IMR-90 (cell line): ENCODE results near the gene TMEM184B. TPM values are rescaled to one million over a fixed set of nuclear protein-coding genes. Genes with fewer than 3 reads are reported as not detected.

Experiments
- ATAC-seq: fragments of 200-7000 bp; cut with Tn5 transposase; 2 replicates; pipeline ENCODE4 v1.9.1; 2020; ENCODE audit warnings: low read depth, mild to moderate bottlenecking, moderate library complexity
- BruUV-seq: library from RNA; stranded (reverse); fragments of 400-500 nt; replicated peaks from 2 replicates; lab custom pipeline; 2021; lab: Mats Ljungman, UMichigan
- CTCF ChIA-PET: fragments of 300-600 bp; formaldehyde crosslinking; extraction: SDS; loops from one replicate; lab custom pipeline; 2021; ENCODE audit warnings: antibody characterized with exemption; lab: Yijun Ruan, JAX
- POLR2A ChIA-PET: fragments of 300-600 bp; sonication (Branson Sonifier 250); formaldehyde crosslinking; loops from one replicate; lab custom pipeline; 2022; ENCODE audit warnings: antibody characterized with exemption; ENCODE audit not compliant: unreplicated experiment; lab: Charles Lee
- DNase-seq: peaks from one replicate; pipeline ENCODE4 v3.0.0; 2013
- H2AFZ ChIP-seq: replicated peaks from 2 replicates; pipeline ENCODE3; 2013; ENCODE audit warnings: low read length, mild to moderate bottlenecking; ENCODE audit not compliant: poor library complexity
- H2AK5ac ChIP-seq: 2 replicates; pipeline ENCODE4 v1.6.1; 2013; ENCODE audit warnings: low read depth, low read length, inconsistent platforms
- H2AK9ac ChIP-seq: replicated peaks from 2 replicates; pipeline ENCODE3; 2013; ENCODE audit warnings: mild to moderate bottlenecking, low read depth, low read length, moderate library complexity; ENCODE audit not compliant: poor library complexity
- H2BK120ac ChIP-seq: 2 replicates; pipeline ENCODE4 v1.6.1; 2013; ENCODE audit warnings: low read depth, low read length, inconsistent platforms
- H2BK15ac ChIP-seq: 3 replicates; pipeline ENCODE4 v1.6.1; 2013; ENCODE audit warnings: low read depth, low read length, inconsistent platforms
- H2BK20ac ChIP-seq: 2 replicates; pipeline ENCODE4 v1.6.1; 2013; ENCODE audit warnings: low read depth, mild to moderate bottlenecking, inconsistent platforms, low read length, moderate library complexity
- H2BK5ac ChIP-seq: 2 replicates; pipeline ENCODE4 v1.6.1; 2013; ENCODE audit warnings: mild to moderate bottlenecking, low read depth, low read length, inconsistent platforms; ENCODE audit not compliant: poor library complexity, severe bottlenecking
- H3K14ac ChIP-seq: replicated peaks from 2 replicates; pipeline ENCODE4 v1.6.1; 2013; ENCODE audit warnings: low read depth, low read length, inconsistent platforms
- H3K18ac ChIP-seq: 2 replicates; pipeline ENCODE4 v1.6.1; 2013; ENCODE audit warnings: low read depth, low read length, control low read depth
- H3K23ac ChIP-seq: 2 replicates; pipeline ENCODE4 v1.6.1; 2013; ENCODE audit warnings: low read depth, low read length, inconsistent platforms
- H3K27ac ChIP-seq: 2 replicates; pipeline ENCODE4 v1.5.1; 2013; ENCODE audit warnings: mild to moderate bottlenecking, control low read depth, low read length; ENCODE audit not compliant: insufficient read depth
- H3K27me3 ChIP-seq: 2 replicates; pipeline ENCODE4 v1.6.1; 2013; ENCODE audit warnings: low read length; ENCODE audit not compliant: control insufficient read depth, insufficient read depth
- H3K36me3 ChIP-seq: 2 replicates; pipeline ENCODE4 v1.6.1; 2013; ENCODE audit warnings: low read length, mixed read lengths; ENCODE audit not compliant: control insufficient read depth, insufficient read depth
- H3K4ac ChIP-seq: 2 replicates; pipeline ENCODE4 v1.6.1; 2013; ENCODE audit warnings: low read depth, low read length, inconsistent platforms
- H3K4me1 ChIP-seq: 2 replicates; pipeline ENCODE4 v1.6.1; 2013; ENCODE audit warnings: low read length, mixed read lengths; ENCODE audit not compliant: control insufficient read depth, insufficient read depth
- H3K4me2 ChIP-seq: 2 replicates; pipeline ENCODE4 v1.6.1; 2013; ENCODE audit warnings: low read depth, mild to moderate bottlenecking, control low read depth, low read length, moderate library complexity
- H3K4me3 ChIP-seq: 2 replicates; pipeline ENCODE4 v1.5.1; 2013; ENCODE audit warnings: low read depth, mild to moderate bottlenecking, control low read depth, low read length, moderate library complexity; ENCODE audit not compliant: insufficient read depth
- H3K56ac ChIP-seq: 2 replicates; pipeline ENCODE4 v1.6.1; 2013; ENCODE audit warnings: low read length, inconsistent platforms; ENCODE audit not compliant: insufficient read depth; ENCODE audit errors: extremely low read depth
- H3K79me1 ChIP-seq, 2 experiments: 2 replicates each; pipeline ENCODE4 v1.6.1; 2013; ENCODE audit warnings: low read length in 2 of 2, inconsistent platforms in 1 of 2, low read depth in 1 of 2
- H3K9ac ChIP-seq: 2 replicates; pipeline ENCODE4 v1.6.1; 2013; ENCODE audit warnings: low read depth, low read length, control low read depth
- H3K9me1 ChIP-seq: 2 replicates; pipeline ENCODE4 v1.6.1; 2013; ENCODE audit warnings: low read length, inconsistent platforms; ENCODE audit not compliant: insufficient read depth
- H3K9me3 ChIP-seq: 2 replicates; pipeline ENCODE4 v1.6.1; 2013; ENCODE audit warnings: low read length; ENCODE audit not compliant: control insufficient read depth, insufficient read depth
- H4K20me1 ChIP-seq: 2 replicates; pipeline ENCODE4 v1.6.1; 2013; ENCODE audit warnings: low read length, inconsistent platforms; ENCODE audit not compliant: insufficient read depth
- H4K5ac ChIP-seq: 2 replicates; pipeline ENCODE4 v1.6.1; 2013; ENCODE audit warnings: mild to moderate bottlenecking, low read depth, low read length, control low read depth
- H4K8ac ChIP-seq, 2 experiments: 2 replicates each; pipeline ENCODE4 v1.6.1; 2013; ENCODE audit warnings: low read depth in 2 of 2, low read length in 2 of 2, control low read depth in 1 of 2, inconsistent platforms in 1 of 2
- H4K91ac ChIP-seq: 2 replicates; pipeline ENCODE4 v1.6.1; 2013; ENCODE audit warnings: low read depth, low read length, inconsistent platforms; ENCODE audit not compliant: insufficient read depth
- BHLHE40 ChIP-seq: fragments of 150-350 bp; IDR thresholded peaks from 2 replicates; pipeline ENCODE4 v1.6.1; 2016; ENCODE audit warnings: mild to moderate bottlenecking, low read depth, low read length
- CHD1 ChIP-seq: IDR thresholded peaks from 2 replicates; pipeline ENCODE4 v1.6.1; 2012; ENCODE audit warnings: low read depth, low read length, improper control_type of control experiment
- FOS ChIP-seq: fragments of 150-350 bp; IDR thresholded peaks from 2 replicates; pipeline ENCODE4 v1.6.1; 2016; ENCODE audit warnings: low read depth, low read length
- MAZ ChIP-seq: IDR thresholded peaks from 2 replicates; pipeline ENCODE4 v1.6.1; 2012; ENCODE audit warnings: low read depth, mild to moderate bottlenecking, low read length, improper control_type of control experiment, moderate library complexity, borderline replicate concordance
- RCOR1 ChIP-seq: IDR thresholded peaks from 2 replicates; pipeline ENCODE4 v1.6.1; 2012; ENCODE audit warnings: mild to moderate bottlenecking, low read length, improper control_type of control experiment; ENCODE audit not compliant: insufficient replicate concordance
- RFX5 ChIP-seq: IDR thresholded peaks from 2 replicates; pipeline ENCODE4 v1.8.0; 2012; ENCODE audit warnings: low read depth, mild to moderate bottlenecking, low read length, moderate library complexity
- WGBS, 2 experiments: methylation state at CpG; one replicate each; pipeline versions ENCODE4 v1.1.5 to v1.1.7; 2013; ENCODE audit warnings: missing lambda C conversion rate in 2 of 2; ENCODE audit not compliant: insufficient read length in 1 of 2; ENCODE audit errors: extremely low coverage in 2 of 2; 5-methylcytosine and 5-hydroxymethylcytosine counted together
- dilution Hi-C: fragments of 300-500 bp; cut with HindIII; formaldehyde crosslinking; loops from one replicate; pipeline ENCODE4 v1.14.3; 2018; ENCODE audit warnings: low sequenced_read_pairs; ENCODE audit not compliant: unreplicated experiment
- in situ Hi-C: fragments of 300-500 bp; cut with MboI; formaldehyde crosslinking; loops from 3 replicates; pipeline ENCODE4 v1.14.3; 2019; ENCODE audit warnings: low sequenced_read_pairs, inconsistent platforms, mixed read lengths
- intact Hi-C: fragments of 100-400 bp; cut with micrococcal nuclease; formaldehyde crosslinking; loops from 2 replicates; pipeline ENCODE4 v1.10.0; 2022
- polyA plus RNA-seq, 3 experiments: library from polyadenylated mRNA; depleted of rRNA; stranded (reverse); fragments of >200 nt; gene quantifications; 2 replicates each; pipeline ENCODE4 v1.2.3, GENCODE V29; 2012; ENCODE audit warnings: low replicate concordance in 1 of 3
- total RNA-seq: library from RNA; depleted of rRNA; stranded (reverse); fragments of >200 nt; gene quantifications from 2 replicates; pipeline ENCODE4 v1.2.3, GENCODE V29; 2012

The TMEM184B gene
- total and polyA plus RNA-seq, 2 of the 4 experiments (the other 2 are of a cell fraction): 9.1 to 81.1 TPM

DNA sequence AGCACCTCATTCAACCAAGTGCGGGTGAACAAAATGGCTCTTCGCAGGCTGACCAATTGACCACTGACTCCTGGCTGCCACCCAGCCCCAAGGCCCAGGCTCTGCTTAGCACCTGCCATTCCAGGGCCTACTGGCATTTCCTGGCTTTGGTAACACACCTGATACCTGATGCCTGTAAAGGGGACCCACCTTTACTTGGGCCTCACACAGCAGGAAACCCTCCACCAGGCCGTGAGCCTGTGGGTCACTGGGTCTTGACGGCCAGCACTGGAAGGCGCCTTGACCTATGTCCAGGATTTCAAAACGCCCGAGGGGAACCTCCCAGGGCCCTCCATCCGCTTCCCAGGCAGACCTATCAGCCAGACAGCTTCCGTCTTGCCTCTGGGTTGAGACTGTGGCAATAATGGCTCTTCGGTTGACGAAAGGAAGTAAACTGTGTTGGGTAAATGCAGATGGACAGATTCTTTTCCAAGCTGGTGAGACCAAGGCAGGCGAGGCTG, 16.8 kb upstream of the TMEM184B start:
- H3K9me1 ChIP-seq: peaks cover 12% of the 10 kb centered on the region
- no peak for TF ChIP-seq BHLHE40
- no peak for TF ChIP-seq MAZ
- TF ChIP-seq CHD1: no peak
- TF ChIP-seq RCOR1: no peak
- no peak for TF ChIP-seq RFX5
- TF ChIP-seq FOS: no peak
- H3K4me2 ChIP-seq: no peak overlapping the region
- no peak overlapping the region for H3K56ac ChIP-seq
- H3K27ac ChIP-seq: no peak overlapping the region
- H3K9me3 ChIP-seq: no peaks in the 10 kb centered on the region
- dilution Hi-C loops (no loop called here), in situ Hi-C loops (no loop called here), intact Hi-C loops (no loop called here)
- CTCF ChIA-PET: no interaction called here
- POLR2A ChIA-PET: no interaction called here
- H2AK9ac ChIP-seq: no peak overlapping the region
- no peak overlapping the region for H2BK15ac ChIP-seq
- H2AFZ ChIP-seq: no peak overlapping the region
- no peak overlapping the region for H3K18ac ChIP-seq
- no peak overlapping the region for H3K4me3 ChIP-seq
- peaks cover 37% of the 10 kb centered on the region for H4K20me1 ChIP-seq
- H2BK120ac ChIP-seq: no peak overlapping the region
- ATAC-seq: no peak
- no peak for DNase-seq
- no peak overlapping the region for H3K14ac ChIP-seq
- H4K5ac ChIP-seq: no peak overlapping the region
- H3K4ac ChIP-seq: no peak overlapping the region
- H3K4me1 ChIP-seq: peaks cover 6% of the 10 kb centered on the region; the same call in 1 of the 2 replicates
- H2BK20ac ChIP-seq: no peak overlapping the region
- BruUV-seq: no TSS peak
- no peak overlapping the region for H4K91ac ChIP-seq
- no peak overlapping the region for H4K8ac ChIP-seq
- H3K27me3 ChIP-seq: no peaks in the 10 kb centered on the region
- no peak overlapping the region for H2BK5ac ChIP-seq
- no peak overlapping the region for H2AK5ac ChIP-seq
- no peak overlapping the region for H3K23ac ChIP-seq
- H3K36me3 ChIP-seq: peaks cover 56% of the 10 kb centered on the region
- H3K79me1 ChIP-seq: peaks cover 9 to 66% of the 10 kb centered on the region in 2 experiments
- 83% methylated on average over 9 of the region's 12 CpGs; no CpG with 5 or more reads in 1 of the 2 experiments for WGBS, 2 experiments
- H3K9ac ChIP-seq: no peak overlapping the region
